ENCODE results near the gene FOXO1.
A peak's percentile ranks its signal among the peaks of the same experiment; 100 is the strongest.

DNA sequence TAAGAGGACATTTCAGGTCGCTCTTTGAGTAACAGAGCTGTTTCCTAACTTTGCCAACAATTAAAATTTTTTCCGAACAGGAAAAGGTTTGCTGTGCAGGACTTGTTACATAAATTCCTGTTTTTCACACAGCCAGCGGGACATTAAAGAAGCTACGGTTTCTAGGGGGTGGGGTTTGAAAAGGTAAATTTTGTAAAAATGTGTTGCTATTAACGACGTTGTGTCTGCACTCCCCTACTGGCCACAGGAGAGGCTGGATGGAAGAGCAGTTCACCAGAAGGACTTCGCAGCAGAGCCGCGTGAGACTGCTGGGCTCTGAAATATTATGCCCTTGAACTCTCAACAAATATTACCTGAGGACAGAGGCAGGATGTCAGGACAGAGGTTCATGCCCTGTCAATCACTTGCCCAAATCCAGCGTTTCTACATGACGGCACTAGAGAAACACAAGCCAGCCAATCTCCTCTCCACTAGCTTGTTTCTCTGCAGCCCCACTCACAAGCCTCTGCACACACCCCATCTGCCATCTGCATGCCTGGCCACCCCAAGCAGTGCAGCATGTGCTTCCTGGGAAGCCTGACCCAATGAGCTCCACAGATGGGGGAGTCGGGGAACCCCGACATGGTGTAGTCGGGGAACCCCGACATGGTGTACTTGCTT, 102.0 kb downstream of the FOXO1 start:
- TF ChIP-seq, protein P1, sequence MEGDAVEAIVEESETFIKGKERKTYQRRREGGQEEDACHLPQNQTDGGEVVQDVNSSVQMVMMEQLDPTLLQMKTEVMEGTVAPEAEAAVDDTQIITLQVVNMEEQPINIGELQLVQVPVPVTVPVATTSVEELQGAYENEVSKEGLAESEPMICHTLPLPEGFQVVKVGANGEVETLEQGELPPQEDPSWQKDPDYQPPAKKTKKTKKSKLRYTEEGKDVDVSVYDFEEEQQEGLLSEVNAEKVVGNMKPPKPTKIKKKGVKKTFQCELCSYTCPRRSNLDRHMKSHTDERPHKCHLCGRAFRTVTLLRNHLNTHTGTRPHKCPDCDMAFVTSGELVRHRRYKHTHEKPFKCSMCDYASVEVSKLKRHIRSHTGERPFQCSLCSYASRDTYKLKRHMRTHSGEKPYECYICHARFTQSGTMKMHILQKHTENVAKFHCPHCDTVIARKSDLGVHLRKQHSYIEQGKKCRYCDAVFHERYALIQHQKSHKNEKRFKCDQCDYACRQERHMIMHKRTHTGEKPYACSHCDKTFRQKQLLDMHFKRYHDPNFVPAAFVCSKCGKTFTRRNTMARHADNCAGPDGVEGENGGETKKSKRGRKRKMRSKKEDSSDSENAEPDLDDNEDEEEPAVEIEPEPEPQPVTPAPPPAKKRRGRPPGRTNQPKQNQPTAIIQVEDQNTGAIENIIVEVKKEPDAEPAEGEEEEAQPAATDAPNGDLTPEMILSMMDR (IDR thresholded peaks at IDR 0.05), result peak in 1 of 5 experiments; percentile 26
- TF ChIP-seq POLR2A (IDR thresholded peaks at IDR 0.05) (no peak), EP300 (IDR thresholded peaks at IDR 0.05) (no peak)
